NCI-H69 (cell line): ENCODE results near the gene SEZ6.
"Not testable (repeated sequence)": the region's sequence is repeated elsewhere in the genome, so short reads cannot be mapped to it uniquely, and the experiment has no call there.

Experiments
- DNase-seq: peaks from one replicate; lab custom pipeline; 2025; lab: John Stamatoyannopoulos, UW

Gene SEZ6

DNA sequence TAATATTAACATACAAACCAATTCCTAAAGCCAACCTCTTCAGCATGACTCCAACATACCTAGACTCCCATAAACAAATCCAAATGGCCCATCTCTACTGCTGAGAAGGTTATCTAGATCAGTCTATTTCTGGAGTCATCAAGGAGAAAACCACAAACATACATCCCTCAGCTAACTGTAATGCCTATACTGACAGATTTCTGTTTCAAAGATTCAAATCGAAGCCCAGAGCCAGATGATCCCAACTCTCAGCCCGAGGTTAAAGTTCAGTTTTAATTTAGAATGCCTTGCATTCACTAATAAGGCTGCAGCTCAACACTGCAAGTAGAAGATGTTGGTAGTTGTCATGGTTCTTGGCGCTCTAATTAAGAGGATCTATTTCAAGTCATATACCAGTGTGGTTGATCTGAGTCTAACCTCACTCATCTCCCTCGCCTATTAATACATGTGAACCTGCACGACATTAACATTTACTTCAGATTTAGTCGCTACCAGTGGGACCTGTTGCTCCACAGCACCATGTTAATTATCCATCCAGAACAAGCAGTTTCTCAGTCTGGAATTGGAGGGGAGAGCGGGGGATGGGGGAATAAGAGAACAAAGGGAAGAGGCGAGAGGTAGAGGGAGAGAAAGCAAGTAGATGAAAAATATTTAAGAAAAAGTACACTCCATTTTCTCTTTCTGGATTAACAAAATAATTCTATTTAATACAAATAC is 69.9 kb downstream of the SEZ6 start:
- no peak for DNase-seq

DNA sequence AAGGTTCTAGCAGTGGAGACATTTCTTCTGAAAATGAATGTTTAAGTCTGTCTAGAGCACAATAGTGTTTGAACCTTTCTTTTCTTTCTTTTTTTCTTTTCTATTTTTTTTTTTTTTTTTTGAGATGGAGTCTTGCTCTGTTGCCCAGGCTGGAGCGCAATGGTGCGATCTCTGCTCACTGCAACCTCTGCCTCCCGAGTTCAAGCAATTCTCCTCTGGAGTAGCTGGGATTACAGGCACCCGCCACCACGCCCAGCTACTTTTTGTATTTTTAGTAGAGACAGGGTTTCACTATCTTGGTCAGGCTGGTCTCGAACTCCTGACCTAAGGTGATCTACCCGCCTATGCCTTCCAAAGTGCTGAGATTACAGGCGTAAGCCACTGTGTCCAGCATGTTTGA is 71.3 kb downstream of the SEZ6 start:
- not testable (repeated sequence) for DNase-seq

GRCh38 chr17:28929787-28930186 is 76.0 kb downstream of the SEZ6 start:
- DNase-seq, result no peak

- no peak for DNase-seq
Observed at GRCh38 chr17:28928061-28928460, 77.8 kb downstream of the SEZ6 start.

DNA sequence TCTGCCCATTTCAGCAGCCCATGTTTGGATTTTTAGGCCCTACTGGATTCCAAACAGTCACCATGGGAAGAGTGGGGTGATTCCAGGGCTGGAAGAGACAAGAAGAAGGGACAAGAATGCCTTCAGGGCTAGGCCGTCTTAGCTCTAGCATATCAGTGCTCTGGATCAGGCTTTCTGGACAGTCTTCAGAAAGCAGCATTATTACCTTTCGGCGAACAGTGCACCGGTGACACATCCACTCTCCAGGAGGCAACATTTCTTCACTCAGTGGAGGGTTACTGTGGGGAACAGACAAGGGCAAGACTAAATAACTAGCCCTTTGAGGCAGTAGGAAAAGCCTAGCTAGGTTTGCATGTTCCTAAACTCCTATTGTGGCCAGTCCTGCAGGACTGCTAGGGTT is 79.0 kb downstream of the SEZ6 start:
- no peak for DNase-seq

- peak; percentile 43 for DNase-seq
Observed at GRCh38 chr17:28926366-28926765, 79.5 kb downstream of the SEZ6 start.

DNA sequence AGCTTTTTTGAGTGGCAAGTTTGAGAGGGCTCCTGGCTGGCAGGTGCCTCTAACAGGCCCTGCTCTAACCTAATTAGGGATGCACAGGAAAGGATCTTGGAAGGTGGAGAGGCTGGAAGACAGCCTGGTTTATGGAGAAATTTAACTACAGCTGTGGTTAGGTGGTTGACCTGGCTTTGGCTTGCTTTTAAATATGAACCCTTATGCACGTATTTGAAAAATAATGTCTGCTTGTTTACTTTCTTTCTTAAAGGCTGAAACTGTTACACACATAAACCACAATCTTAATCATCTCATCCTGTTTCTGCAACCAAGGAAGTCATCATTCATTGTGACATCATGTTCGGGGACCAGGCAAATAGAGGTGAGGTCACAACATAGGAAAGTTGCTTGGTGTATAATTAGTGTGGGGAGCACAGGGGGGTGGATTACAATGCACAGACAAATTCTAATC is 79.9 kb downstream of the SEZ6 start:
- peak; percentile 89 for DNase-seq

- no peak for DNase-seq
Observed at GRCh38 chr17:28920201-28920600, 85.6 kb downstream of the SEZ6 start.

DNA sequence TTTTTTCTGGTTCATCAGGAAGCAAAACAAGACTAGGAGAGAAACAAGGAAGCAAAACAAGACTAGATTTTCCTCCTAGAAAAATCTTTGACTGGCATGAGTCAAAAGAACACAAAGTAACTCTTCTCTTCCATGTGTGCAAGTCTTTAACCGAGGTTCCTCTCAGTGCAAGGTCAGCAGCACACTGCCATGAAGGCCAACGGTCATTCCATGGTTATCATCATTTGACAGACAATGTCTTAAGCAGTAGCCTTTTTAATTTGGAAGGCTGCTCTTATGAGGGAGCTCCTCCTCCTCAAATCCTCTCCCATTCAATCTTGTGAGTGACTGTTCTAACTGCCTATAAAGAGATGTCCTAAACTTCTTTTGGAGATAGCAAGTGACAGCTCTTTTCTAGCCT is 87.5 kb downstream of the SEZ6 start:
- DNase-seq, result no peak

DNA sequence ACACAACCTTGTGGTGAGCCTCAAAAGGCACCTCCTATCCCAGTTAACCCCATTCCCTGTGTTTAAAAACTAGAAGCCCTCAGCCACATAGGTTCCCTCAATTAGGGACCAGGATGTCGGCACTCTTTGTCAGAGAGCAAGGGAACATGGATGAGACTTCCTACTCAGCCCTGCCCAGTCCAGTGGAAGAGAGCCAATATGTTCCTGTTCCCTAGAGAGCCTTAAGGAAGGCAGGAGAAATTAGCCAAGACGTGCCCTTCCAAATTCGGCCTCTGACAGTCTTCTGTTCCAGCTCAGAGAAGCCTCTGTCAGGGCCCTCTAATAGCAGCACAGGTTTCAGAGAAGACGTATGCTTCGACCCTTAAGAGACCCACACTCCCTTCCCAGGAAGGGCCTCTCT is 88.4 kb downstream of the SEZ6 start:
- no peak for DNase-seq

DNA sequence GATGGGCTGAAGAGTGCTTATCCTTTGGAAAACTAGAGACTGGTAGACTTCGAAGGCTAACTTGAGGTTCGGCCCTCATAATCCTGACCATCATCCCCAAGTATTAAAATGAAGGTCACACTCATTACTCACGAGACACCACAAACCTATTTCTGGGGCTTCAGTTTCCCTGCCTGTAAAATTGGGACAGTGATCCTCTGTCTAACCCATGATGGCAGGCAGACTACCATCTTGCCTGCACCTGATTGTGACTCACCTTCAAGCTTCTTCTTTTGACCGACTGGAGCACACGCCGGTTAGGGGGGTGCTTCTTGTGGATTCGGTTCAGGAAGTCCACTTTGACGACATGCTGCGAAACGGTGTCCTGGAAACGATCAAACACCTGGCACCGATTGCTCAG is 88.8 kb downstream of the SEZ6 start:
- no peak for DNase-seq

- DNase-seq, result peak; percentile 50
Observed at GRCh38 chr17:28916302-28916934, 89.4 kb downstream of the SEZ6 start.

GRCh38 chr17:28912938-28913333 is 92.9 kb downstream of the SEZ6 start:
- no peak for DNase-seq

- no peak for DNase-seq
Observed at GRCh38 chr17:28912281-28912937, 93.4 kb downstream of the SEZ6 start.

GRCh38 chr17:28911411-28912045 is 94.3 kb downstream of the SEZ6 start:
- no peak for DNase-seq

DNA sequence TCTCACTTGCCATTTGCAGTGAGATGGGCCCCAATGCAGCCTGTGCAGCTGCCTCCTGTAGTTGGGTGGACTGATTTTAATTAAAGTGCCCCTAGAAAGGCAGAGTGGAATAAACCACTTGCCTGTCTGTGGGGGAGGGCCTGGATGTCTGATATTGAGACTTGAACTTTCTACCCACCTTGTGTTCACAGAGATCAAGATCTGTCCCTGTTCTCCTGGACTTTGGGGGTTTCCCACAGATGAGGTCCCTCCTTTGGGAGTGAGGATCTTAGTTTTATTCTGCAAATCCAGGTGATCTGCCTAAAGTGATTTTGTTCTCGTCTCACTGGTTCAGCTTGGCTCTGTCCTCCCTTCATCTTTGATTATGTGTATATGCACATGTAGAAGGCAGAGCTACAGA is 95.3 kb downstream of the SEZ6 start:
- DNase-seq, result no peak

GRCh38 chr17:28908640-28909167 is 97.1 kb downstream of the SEZ6 start:
- no peak for DNase-seq

GRCh38 chr17:28907709-28908475 is 97.9 kb downstream of the SEZ6 start:
- DNase-seq, result no peak

DNA sequence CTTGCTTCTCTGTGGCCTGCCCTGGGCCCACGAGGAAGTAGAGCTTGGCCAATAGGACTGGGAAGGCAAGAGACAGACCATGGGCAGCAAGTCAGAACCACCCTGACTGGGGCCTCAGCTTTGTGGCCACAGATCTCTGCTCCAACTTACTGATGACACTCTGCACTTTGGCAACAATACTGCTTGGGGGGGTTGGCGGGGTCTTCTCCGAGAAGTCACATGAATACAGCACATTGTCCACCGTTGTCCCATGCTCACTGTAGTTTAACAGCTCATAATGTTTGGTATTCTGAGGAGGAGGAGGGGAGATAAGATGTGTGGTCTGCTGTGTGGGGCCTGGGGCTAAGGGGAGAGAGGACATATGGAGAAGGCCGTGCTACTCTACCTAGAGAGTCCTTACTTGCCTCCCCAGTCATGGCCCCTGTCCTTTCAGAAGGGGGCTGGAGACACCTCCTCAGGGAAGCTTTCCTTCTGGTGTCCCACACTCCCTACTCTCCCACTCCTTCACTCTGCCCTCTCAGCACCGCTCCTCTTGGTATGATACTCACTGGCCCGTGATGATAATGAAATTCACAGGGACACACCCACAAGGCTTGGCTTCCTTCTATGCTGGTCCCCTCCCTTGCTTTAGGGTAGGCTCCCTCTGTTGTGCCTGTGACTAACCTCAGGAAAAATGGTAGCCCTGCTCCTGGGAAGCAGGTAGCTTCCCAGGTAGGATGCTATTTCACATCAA is 99.0 kb downstream of the SEZ6 start:
- DNase-seq, result no peak

- DNase-seq, result no peak
Observed at GRCh38 chr17:28906276-28906675, 99.6 kb downstream of the SEZ6 start.
